HepG2 (cell line): Measurements from ENCODE around the gene COL27A1. TPM values are rescaled to one million over a fixed set of nuclear protein-coding genes. Genes with fewer than 3 reads are reported as not detected.

Experiments used
- CHD4 ChIP-seq: fragments of 200-600 bp; sonication (generic); IDR thresholded peaks from 2 replicates; pipeline ENCODE4 v1.7.0; 2017; ENCODE audit warnings: mild to moderate bottlenecking, low read length, borderline replicate concordance
- FOXO1 ChIP-seq: sonication (generic); formaldehyde crosslinking; IDR thresholded peaks from 2 replicates; pipeline ENCODE4 v1.4.0; 2020; ENCODE audit warnings: missing genetic modification reagents
- MAFK ChIP-seq, 2 experiments: IDR thresholded peaks in 1 of 2; conservative IDR thresholded peaks in 1 of 2; 2 replicates each; pipeline ENCODE4 v1.6.1; 2011; ENCODE audit warnings: improper control_type of control experiment in 2 of 2, low read length in 2 of 2
- NFYB ChIP-seq: sonication (generic); formaldehyde crosslinking; IDR thresholded peaks from 2 replicates; pipeline ENCODE4 v1.4.0; 2020; ENCODE audit warnings: missing genetic modification reagents
- POLR2A ChIP-seq, 2 experiments: IDR thresholded peaks; 2 replicates each; pipeline ENCODE4 v1.6.1; 2011; ENCODE audit warnings: low read depth in 2 of 2, low read length in 2 of 2, mild to moderate bottlenecking in 1 of 2, moderate library complexity in 1 of 2; ENCODE audit not compliant: insufficient read depth in 1 of 2
- POLR2AphosphoS2 ChIP-seq: IDR thresholded peaks from 2 replicates; pipeline ENCODE4 v1.6.1; 2011; ENCODE audit warnings: low read depth, low read length, improper control_type of control experiment
- RFXAP ChIP-seq: sonication (generic); formaldehyde crosslinking; IDR thresholded peaks from 2 replicates; pipeline ENCODE4 v1.4.0; 2020; ENCODE audit warnings: missing genetic modification reagents, borderline replicate concordance
- RORA ChIP-seq: sonication (generic); formaldehyde crosslinking; IDR thresholded peaks from 2 replicates; pipeline ENCODE4 v1.5.0; 2020; ENCODE audit warnings: mild to moderate bottlenecking, missing genetic modification reagents, moderate library complexity
- SALL1 ChIP-seq: sonication (generic); formaldehyde crosslinking; IDR thresholded peaks from 2 replicates; pipeline ENCODE4 v1.8.0; 2022; ENCODE audit warnings: mild to moderate bottlenecking, missing genetic modification reagents
- TCF12 ChIP-seq, 2 experiments: fragments of 450-650 bp in 1 of 2; sonication (generic) in 1 of 2; formaldehyde crosslinking in 1 of 2; IDR thresholded peaks; 2 replicates each; pipeline versions ENCODE4 v1.6.1 to v1.8.0; 2017 to 2022; ENCODE audit warnings: antibody characterized with exemption in 1 of 2, mild to moderate bottlenecking in 1 of 2, missing genetic modification reagents in 1 of 2, moderate library complexity in 1 of 2
- THYN1 ChIP-seq: sonication (generic); formaldehyde crosslinking; IDR thresholded peaks from 2 replicates; pipeline ENCODE4 v1.8.1; 2023; ENCODE audit warnings: low read depth, mild to moderate bottlenecking, moderate library complexity, missing genetic modification reagents, borderline replicate concordance
- TOE1 ChIP-seq: sonication (generic); formaldehyde crosslinking; IDR thresholded peaks from 2 replicates; pipeline ENCODE4 v1.4.0; 2020; ENCODE audit warnings: mild to moderate bottlenecking, missing genetic modification reagents
- ZBED4 ChIP-seq: sonication (generic); formaldehyde crosslinking; IDR thresholded peaks from 2 replicates; pipeline ENCODE4 v1.4.0; 2020; ENCODE audit warnings: missing genetic modification reagents, borderline replicate concordance
- ZFP37 ChIP-seq: sonication (generic); formaldehyde crosslinking; IDR thresholded peaks from 2 replicates; pipeline ENCODE4 v1.4.0; 2020; ENCODE audit warnings: missing genetic modification reagents, borderline replicate concordance
- ZNF580 ChIP-seq: IDR thresholded peaks from 2 replicates; pipeline ENCODE4 v1.6.1; 2016; ENCODE audit warnings: low read depth, borderline replicate concordance
- ZNF687 ChIP-seq: sonication (generic); formaldehyde crosslinking; IDR thresholded peaks from 2 replicates; pipeline ENCODE4 v1.5.1; 2020; ENCODE audit warnings: mild to moderate bottlenecking, missing genetic modification reagents, moderate library complexity
- polyA plus RNA-seq, 8 experiments: library from polyadenylated mRNA; depleted of rRNA in 3 of 8; stranded (reverse) in 7 of 8; unstranded in 1 of 8; fragments of >200 nt; fragmentation: Illumina TruSeq in 4 of 8; extraction: Trizol in 4 of 8; gene quantifications; 2 replicates each; pipeline versions ENCODE4 v1.2.1 to v1.2.3, GENCODE V29; 2011 to 2016; ENCODE audit warnings: low read depth in 4 of 8, missing spikeins in 1 of 8, mixed read lengths in 1 of 8; ENCODE audit not compliant: insufficient read depth in 1 of 8
- total RNA-seq, 5 experiments: library from RNA; depleted of rRNA; stranded (reverse); fragments of >200 nt; fragmentation: Illumina TruSeq; extraction: Trizol; gene quantifications; 2 replicates each; pipeline ENCODE4 v1.2.3, GENCODE V29; 2016; ENCODE audit warnings: low read depth in 1 of 5

Gene COL27A1
- total and polyA plus RNA-seq, 2 of the 13 experiments (the other 11 are each of a cell fraction or from before 2014, with no cell fraction given), result 71.3 to 89.1 TPM

GRCh38 chr9:114108016-114108833, 47.1 kb upstream of the COL27A1 start (continued):
- TF ChIP-seq TCF12 (IDR thresholded peaks at IDR 0.05) (no peak), TCF12 (CRISPR knock-in tag; IDR thresholded peaks at IDR 0.05) (no peak), FOXO1 (CRISPR knock-in tag) (peak; percentile 54), CHD4 (no peak), ZFP37 (CRISPR knock-in tag) (0 out of 2 replicates have a peak, but pooled peaks have one; percentile 47), TOE1 (CRISPR knock-in tag) (no peak), ZBED4 (CRISPR knock-in tag) (peak; percentile 50; the same call in 1 of the 2 replicates), SALL1 (CRISPR knock-in tag) (peak; percentile 79), POLR2AphosphoS2 (no peak), RORA (CRISPR knock-in tag) (no peak), THYN1 (CRISPR knock-in tag) (no peak), RFXAP (CRISPR knock-in tag) (peak; percentile 79; the same call in 1 of the 2 replicates), MAFK (conservative IDR thresholded peaks at IDR 0.05 in 1 of 2, IDR thresholded peaks at IDR 0.05 in 1 of 2; ENCODE audit: low read length in 2 of 2) (no peak), ZNF687 (CRISPR knock-in tag) (peak; percentile 89), POLR2A (IDR thresholded peaks at IDR 0.05; ENCODE audit: insufficient read depth in 1 of 2, low read depth in 2 of 2, low read length in 2 of 2) (no peak), ZNF580 (CRISPR knock-in tag) (peak; percentile 84; the same call in 1 of the 2 replicates), NFYB (no peak)
